Parathyroid adenoma (tissue), 2 donors: ENCODE measurements around the gene MBNL2.

ENCODE experiments used
- H2AFZ ChIP-seq: fragments of 300-600 bp; sonication (generic); one replicate; pipeline ENCODE4 v1.7.0; 2017; ENCODE audit warnings: antibody characterized with exemption, mild to moderate bottlenecking
- H3K27ac ChIP-seq: fragments of 300-600 bp; sonication (generic); one replicate; pipeline ENCODE4 v1.7.0; 2017
- H3K27me3 ChIP-seq: fragments of 300-600 bp; sonication (generic); one replicate; pipeline ENCODE4 v1.7.0; 2017; ENCODE audit warnings: low read length; ENCODE audit not compliant: control insufficient read depth, insufficient read depth
- H3K36me3 ChIP-seq: fragments of 300-600 bp; sonication (generic); one replicate; pipeline ENCODE4 v1.7.0; 2017; ENCODE audit warnings: low read length; ENCODE audit not compliant: control insufficient read depth, insufficient read depth
- H3K4me1 ChIP-seq: fragments of 300-600 bp; sonication (generic); one replicate; pipeline ENCODE4 v1.7.0; 2017; ENCODE audit warnings: control low read depth
- H3K4me2 ChIP-seq: fragments of 300-600 bp; sonication (generic); one replicate; pipeline ENCODE4 v1.7.0; 2017; ENCODE audit warnings: low read length
- H3K4me3 ChIP-seq: fragments of 300-600 bp; sonication (generic); one replicate; pipeline ENCODE4 v1.7.0; 2017; ENCODE audit warnings: low read depth, low read length
- H3K79me2 ChIP-seq: fragments of 300-600 bp; sonication (generic); one replicate; pipeline ENCODE4 v1.7.0; 2017; ENCODE audit warnings: control low read depth
- H3K9ac ChIP-seq: fragments of 300-600 bp; sonication (generic); one replicate; pipeline ENCODE4 v1.7.0; 2017; ENCODE audit warnings: mild to moderate bottlenecking
- H3K9me3 ChIP-seq: fragments of 300-600 bp; sonication (generic); one replicate; pipeline ENCODE4 v1.7.0; 2017; ENCODE audit warnings: low read length; ENCODE audit not compliant: control insufficient read depth
- CTCF ChIP-seq: fragments of 300-600 bp; sonication (generic); IDR thresholded peaks from one replicate; pipeline ENCODE4 v1.7.0; 2017; ENCODE audit warnings: antibody characterized with exemption, mild to moderate bottlenecking
- donor health status: primary hyperparathyroidism.

MBNL2 gene

GRCh38 chr13:97191142-97191541, 31.0 kb upstream of the MBNL2 start:
- Histone ChIP-seq H3K4me3 (no peak overlapping the region), H3K9ac (no peak overlapping the region), H3K4me1 (peaks cover 5% of the 10 kb centered on the region), H2AFZ (no peak overlapping the region), H3K36me3 (no peaks in the 10 kb centered on the region), H3K27me3 (no peaks in the 10 kb centered on the region), H3K9me3 (no peaks in the 10 kb centered on the region), H3K79me2 (no peaks in the 10 kb centered on the region), H3K27ac (no peak overlapping the region), H3K4me2 (no peak overlapping the region)
- no peak for TF ChIP-seq CTCF

GRCh38 chr13:97191615-97192014, 30.5 kb upstream of the MBNL2 start:
- Histone ChIP-seq H3K9me3 (no peaks in the 10 kb centered on the region), H3K79me2 (no peaks in the 10 kb centered on the region), H2AFZ (no peak overlapping the region), H3K4me3 (no peak overlapping the region), H3K9ac (no peak overlapping the region), H3K4me1 (peaks cover 5% of the 10 kb centered on the region), H3K27me3 (no peaks in the 10 kb centered on the region), H3K36me3 (no peaks in the 10 kb centered on the region), H3K27ac (no peak overlapping the region), H3K4me2 (no peak overlapping the region)
- no peak for TF ChIP-seq CTCF

GRCh38 chr13:97192166-97192565, 30.0 kb upstream of the MBNL2 start:
- H3K4me3 ChIP-seq = no peak overlapping the region
- H3K36me3 ChIP-seq = no peaks in the 10 kb centered on the region
- peaks cover 5% of the 10 kb centered on the region for H3K4me1 ChIP-seq
- H3K27ac ChIP-seq = no peak overlapping the region
- no peaks in the 10 kb centered on the region for H3K27me3 ChIP-seq
- no peak overlapping the region for H3K9ac ChIP-seq
- no peak for TF ChIP-seq CTCF
- no peaks in the 10 kb centered on the region for H3K79me2 ChIP-seq
- H3K9me3 ChIP-seq = no peaks in the 10 kb centered on the region
- peak overlapping the region; percentile 9 for H3K4me2 ChIP-seq
- H2AFZ ChIP-seq = no peak overlapping the region

GRCh38 chr13:97193577-97193976, 28.6 kb upstream of the MBNL2 start:
- Histone ChIP-seq H3K9me3 (no peaks in the 10 kb centered on the region), H3K4me3 (no peak overlapping the region), H3K4me2 (no peak overlapping the region), H3K9ac (no peak overlapping the region), H3K36me3 (no peaks in the 10 kb centered on the region), H3K79me2 (no peaks in the 10 kb centered on the region), H3K27ac (no peak overlapping the region), H2AFZ (no peak overlapping the region), H3K4me1 (peaks cover 5% of the 10 kb centered on the region), H3K27me3 (no peaks in the 10 kb centered on the region)
- TF ChIP-seq CTCF = no peak

- Histone ChIP-seq H3K79me2 (no peaks in the 10 kb centered on the region), H3K27ac (no peak overlapping the region), H3K9ac (no peak overlapping the region), H3K36me3 (no peaks in the 10 kb centered on the region), H3K27me3 (no peaks in the 10 kb centered on the region), H3K9me3 (no peaks in the 10 kb centered on the region), H3K4me1 (peaks cover 5% of the 10 kb centered on the region), H2AFZ (no peak overlapping the region), H3K4me3 (no peak overlapping the region), H3K4me2 (no peak overlapping the region)
- no peak for TF ChIP-seq CTCF
Observed at GRCh38 chr13:97194479-97194878, 27.7 kb upstream of the MBNL2 start.
